IMR-90 (cell line): ENCODE measurements around the gene S1PR2.

Experiments
- CTCF ChIP-seq: conservative IDR thresholded peaks from 2 replicates; pipeline ENCODE4 v1.5.1; 2012; ENCODE audit warnings: mild to moderate bottlenecking, low read depth, low read length, improper control_type of control experiment
- ELK1 ChIP-seq: fragments of 150-350 bp; IDR thresholded peaks from 2 replicates; pipeline ENCODE4 v1.6.1; 2016; ENCODE audit warnings: low read depth, mild to moderate bottlenecking, low read length, moderate library complexity, borderline replicate concordance
- FOS ChIP-seq: fragments of 150-350 bp; IDR thresholded peaks from 2 replicates; pipeline ENCODE4 v1.6.1; 2016; ENCODE audit warnings: low read depth, low read length
- MAFK ChIP-seq: IDR thresholded peaks from 2 replicates; pipeline ENCODE4 v1.6.1; 2012; ENCODE audit warnings: low read depth, low read length, improper control_type of control experiment
- POLR2A ChIP-seq: IDR thresholded peaks from 2 replicates; pipeline ENCODE4 v1.6.1; 2012; ENCODE audit warnings: mild to moderate bottlenecking, low read depth, low read length
- RAD21 ChIP-seq: IDR thresholded peaks from 2 replicates; pipeline ENCODE4 v1.6.1; 2012; ENCODE audit warnings: low read length, improper control_type of control experiment

- TF ChIP-seq CTCF (no peak), MAFK (no peak), FOS (no peak), ELK1 (no peak), POLR2A (no peak), RAD21 (no peak)
Measured at GRCh38 chr19:10266706-10267105, 35.6 kb upstream of the S1PR2 start.
